Measurements from ENCODE around the gene TBXA2R. TPM values are rescaled to one million over a fixed set of nuclear protein-coding genes. Genes with fewer than 3 reads are reported as not detected.

Gene TBXA2R
- total RNA-seq, 2 experiments from 2014 or later: 0.41 to 0.42 TPM

DNA sequence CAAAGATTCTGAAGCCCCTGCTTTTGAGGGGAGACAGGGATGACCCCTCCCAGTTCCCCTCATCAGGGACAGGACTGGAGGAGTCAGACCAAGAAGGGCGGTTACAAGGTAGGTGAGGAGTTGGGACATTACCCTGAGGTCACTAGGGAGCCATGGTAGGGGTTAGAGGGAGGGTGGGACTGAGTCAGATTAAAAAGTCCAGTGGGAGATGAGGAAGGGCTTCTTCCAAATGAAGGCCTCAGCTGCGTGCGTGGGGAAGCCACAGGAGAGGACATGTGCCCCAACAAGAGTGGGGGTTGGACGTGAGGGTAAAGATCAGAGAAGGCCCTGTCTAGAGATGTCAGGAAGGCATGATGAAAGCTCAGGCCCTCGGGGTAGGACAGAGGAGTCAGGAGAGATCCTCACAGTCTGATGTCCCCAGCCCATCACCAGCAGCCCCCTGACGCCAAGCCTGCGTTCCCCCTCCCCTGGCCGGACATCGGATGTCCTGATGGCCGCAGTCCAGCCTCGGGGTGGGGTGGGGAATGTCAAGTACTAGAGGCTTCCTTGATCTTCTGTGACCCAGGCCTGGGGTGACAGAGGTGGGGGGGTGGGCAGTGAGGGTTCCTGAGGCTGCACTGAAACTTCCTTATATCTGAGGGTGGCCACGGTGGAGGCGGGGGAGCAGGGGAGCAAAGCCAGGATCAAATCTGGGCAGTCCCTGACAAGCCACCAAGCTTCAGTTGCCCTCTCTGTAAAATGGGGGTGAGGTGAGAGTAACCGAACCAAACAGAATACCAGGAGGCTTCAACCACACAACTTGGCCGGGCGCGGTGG, 42.8 kb downstream of the TBXA2R start:
- Mint-ChIP-seq H3K27me3 (ENCODE audit: low read depth) (no peaks in the 10 kb centered on the region), H3K4me1 (ENCODE audit: low read depth) (no peaks in the 10 kb centered on the region), H3K9me3 (no peaks in the 10 kb centered on the region), H3K27ac (no peak overlapping the region), H3K4me3 (no peak overlapping the region), H3K36me3 (ENCODE audit: low read depth) (no peaks in the 10 kb centered on the region)
- CTCF ChIA-PET: interaction anchor here (0.6 kb wide), 1 partner anchor 21 kb away, joined by 3 read pairs; no protein-coding TSS in a partner anchor
- intact Hi-C loops (cut with micrococcal nuclease): no loop called here
- DNase-seq: no peak

DNA sequence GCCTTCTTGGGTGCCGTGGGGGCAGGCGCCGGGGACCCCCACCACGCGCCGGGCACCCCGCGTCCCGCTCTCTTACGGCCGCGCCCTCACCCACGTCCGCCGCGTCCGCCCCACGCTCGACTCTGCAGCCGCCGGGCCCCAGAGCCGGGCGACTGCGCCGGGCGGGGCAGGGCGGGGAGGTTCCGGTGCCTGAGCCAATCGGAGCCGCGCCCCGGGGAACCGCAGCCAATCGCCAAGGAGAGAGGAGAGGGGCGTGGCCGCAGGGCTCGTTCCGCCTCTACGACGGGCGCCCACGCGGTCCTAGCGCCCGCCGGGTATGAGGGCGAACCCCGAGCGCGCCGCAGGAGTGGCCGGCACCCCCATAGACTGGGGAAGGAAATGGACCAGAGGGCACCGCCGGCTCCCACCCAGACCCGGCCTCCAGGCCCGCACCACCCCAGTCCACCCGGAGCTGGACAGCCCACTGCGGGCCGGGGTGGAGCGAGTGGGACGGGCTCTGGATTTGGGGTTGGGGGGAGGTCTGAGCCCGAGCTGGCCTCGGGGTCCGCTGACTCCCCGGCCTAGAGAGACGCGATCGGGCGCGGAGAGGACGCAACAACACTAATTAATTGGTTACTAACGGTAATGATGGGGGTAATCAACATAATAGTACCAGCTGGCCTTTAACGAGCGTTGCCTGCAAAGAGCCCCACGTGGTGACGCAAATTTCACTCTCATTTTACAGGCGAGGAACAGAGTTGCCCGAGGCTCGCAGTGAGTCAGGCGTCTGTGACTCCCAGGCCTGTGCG, 49.0 kb downstream of the TBXA2R start, which contains the start of gene MFSD12:
Gene MFSD12, minus strand, starts transcription at position 126 of the 788 bp plus-strand sequence. CDS start 183 bp downstream, outside the sequence.
- intact Hi-C loops (cut with micrococcal nuclease): loop anchor here (1.0 to 5.0 kb wide), 5 partner anchors 15 to 430 kb away; partner anchors contain the start of genes APBA3, EEF2, FZR1 and HMG20B
- CTCF ChIA-PET: interaction anchor here (0.6 to 5.1 kb wide), 6 partner anchors 10 to 1119 kb away, joined by 3 to 32 read pairs (median 4); no protein-coding TSS in a partner anchor
- peak within 1 kb of the TSS; percentile 81 for H3K27ac Mint-ChIP-seq
- peak within 1 kb of the TSS; percentile 96 for H3K4me3 Mint-ChIP-seq
- peaks cover 5% of the 10 kb centered on the region for H3K9me3 Mint-ChIP-seq
- peak; percentile 94 for DNase-seq
- H3K36me3 Mint-ChIP-seq (ENCODE audit: low read depth): peaks cover 6% of the 10 kb centered on the region
- no peaks in the 10 kb centered on the region for H3K27me3 Mint-ChIP-seq (ENCODE audit: low read depth)
- peaks cover 37% of the 10 kb centered on the region for H3K4me1 Mint-ChIP-seq (ENCODE audit: low read depth)

DNA sequence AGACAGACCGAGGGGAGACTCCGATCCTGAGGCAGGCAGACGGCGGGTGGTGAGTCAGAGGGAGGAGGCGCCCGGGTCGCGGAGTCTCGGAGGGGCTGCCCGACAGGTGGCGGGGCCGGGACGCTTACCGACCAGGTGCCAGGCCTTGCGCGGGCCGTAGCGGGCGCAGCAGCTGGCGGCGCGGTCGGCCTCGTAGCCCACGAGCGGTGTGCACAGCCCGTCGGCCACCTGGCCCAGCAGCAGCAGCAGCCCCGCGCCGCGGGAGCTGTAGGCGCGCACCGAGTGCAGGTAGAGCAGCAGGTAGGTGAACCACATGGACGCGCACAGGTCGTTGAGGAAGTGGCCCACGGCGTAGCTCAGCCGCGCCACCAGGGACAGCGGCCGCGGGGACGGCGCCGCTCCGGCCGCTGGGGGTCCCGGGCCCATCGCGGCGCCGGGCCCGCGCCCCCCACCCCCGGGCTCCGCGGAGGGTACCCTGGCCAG, 49.7 kb downstream of the TBXA2R start:
- CTCF ChIA-PET: interaction anchor here (0.6 to 5.1 kb wide), 8 partner anchors 9 to 1120 kb away, joined by 3 to 32 read pairs (median 4); no protein-coding TSS in a partner anchor
- H3K9me3 Mint-ChIP-seq: peaks cover 5% of the 10 kb centered on the region
- peak overlapping the region; percentile 81 for H3K27ac Mint-ChIP-seq
- intact Hi-C loops (cut with micrococcal nuclease): loop anchor here (1.0 to 5.0 kb wide), 5 partner anchors 15 to 450 kb away; partner anchors contain the start of genes APBA3, EEF2, FZR1 and HMG20B
- peak overlapping the region; percentile 96 for H3K4me3 Mint-ChIP-seq
- H3K36me3 Mint-ChIP-seq (ENCODE audit: low read depth): peaks cover 6% of the 10 kb centered on the region
- no peaks in the 10 kb centered on the region for H3K27me3 Mint-ChIP-seq (ENCODE audit: low read depth)
- H3K4me1 Mint-ChIP-seq (ENCODE audit: low read depth): peaks cover 39% of the 10 kb centered on the region
- peak; percentile 80 for DNase-seq

DNA sequence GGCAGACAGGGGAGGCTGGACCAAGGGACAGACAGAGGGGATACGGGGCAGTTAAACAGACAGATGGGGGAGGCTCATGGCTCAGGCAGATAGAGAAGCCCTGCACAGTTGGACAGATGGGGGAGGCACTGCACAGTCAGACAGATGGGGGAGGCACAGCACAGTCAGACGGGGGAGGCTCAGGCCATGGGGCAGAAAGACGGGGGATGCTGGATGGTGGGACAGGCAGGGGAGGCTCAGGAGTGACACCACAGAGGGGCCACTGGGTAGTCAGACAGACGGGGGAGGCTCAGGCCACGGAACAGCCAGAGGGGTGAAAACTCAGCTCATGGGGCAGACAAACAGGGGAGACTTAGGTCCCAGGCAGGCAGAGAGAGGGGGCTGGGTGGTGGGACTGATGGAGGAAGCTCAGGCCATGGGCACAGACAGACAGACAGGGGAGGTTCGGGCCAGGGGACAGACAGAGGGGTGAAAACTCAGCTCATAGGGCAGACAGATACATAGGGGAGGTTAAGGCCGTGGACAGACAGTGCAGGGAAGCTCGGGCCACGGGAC, 50.2 kb downstream of the TBXA2R start:
- CTCF ChIA-PET: interaction anchor here (0.6 to 5.1 kb wide), 9 partner anchors 9 to 583 kb away, joined by 3 to 32 read pairs (median 4); no protein-coding TSS in a partner anchor
- Mint-ChIP-seq H3K27me3 (ENCODE audit: low read depth) (no peaks in the 10 kb centered on the region), H3K4me1 (ENCODE audit: low read depth) (peaks cover 44% of the 10 kb centered on the region), H3K4me3 (peak overlapping the region; percentile 96), H3K36me3 (ENCODE audit: low read depth) (peaks cover 6% of the 10 kb centered on the region), H3K9me3 (peaks cover 5% of the 10 kb centered on the region), H3K27ac (peak overlapping the region; percentile 81)
- intact Hi-C loops (cut with micrococcal nuclease): loop anchor here (1.0 to 5.0 kb wide), 4 partner anchors 50 to 451 kb away; partner anchors contain the start of genes APBA3, EEF2, FZR1 and PIAS4
- no peak for DNase-seq

DNA sequence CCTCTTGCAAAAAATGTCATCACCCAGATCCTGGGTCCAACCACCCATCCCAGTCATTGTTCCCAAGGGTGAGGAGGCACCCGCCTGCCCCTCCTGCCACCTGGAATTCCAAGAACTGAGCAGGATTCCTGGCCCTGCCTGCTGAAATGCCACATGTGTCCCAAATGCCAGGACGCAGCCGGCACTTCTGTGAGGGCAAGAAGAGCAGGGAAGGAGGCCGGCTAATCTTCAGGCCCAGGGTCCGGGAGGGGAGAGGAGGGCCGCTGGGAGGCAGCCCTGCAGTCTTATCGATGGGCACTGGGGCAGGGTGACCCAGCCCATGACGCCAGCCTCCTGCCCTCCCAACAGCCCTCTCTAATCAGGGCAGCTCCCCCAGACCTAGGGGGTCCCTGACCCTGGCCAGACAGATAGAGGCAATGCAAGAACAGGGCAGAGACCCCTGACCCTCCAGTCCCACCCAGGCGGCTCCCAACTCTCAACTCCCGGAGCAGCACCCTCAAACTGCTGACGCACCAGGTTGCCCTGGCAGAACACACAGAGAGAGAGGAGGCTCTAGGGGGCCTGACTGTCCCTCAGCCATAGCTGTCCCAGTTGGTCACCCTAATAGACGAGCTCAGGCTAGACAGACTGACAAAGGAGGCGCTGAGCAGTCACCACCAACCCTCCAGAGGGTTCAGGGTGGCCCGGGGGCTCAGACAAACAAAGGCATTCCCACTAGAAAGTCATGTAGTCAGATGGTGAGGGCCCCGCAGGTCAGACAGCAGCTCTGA, 50.8 kb downstream of the TBXA2R start:
- DNase-seq: no peak

DNA sequence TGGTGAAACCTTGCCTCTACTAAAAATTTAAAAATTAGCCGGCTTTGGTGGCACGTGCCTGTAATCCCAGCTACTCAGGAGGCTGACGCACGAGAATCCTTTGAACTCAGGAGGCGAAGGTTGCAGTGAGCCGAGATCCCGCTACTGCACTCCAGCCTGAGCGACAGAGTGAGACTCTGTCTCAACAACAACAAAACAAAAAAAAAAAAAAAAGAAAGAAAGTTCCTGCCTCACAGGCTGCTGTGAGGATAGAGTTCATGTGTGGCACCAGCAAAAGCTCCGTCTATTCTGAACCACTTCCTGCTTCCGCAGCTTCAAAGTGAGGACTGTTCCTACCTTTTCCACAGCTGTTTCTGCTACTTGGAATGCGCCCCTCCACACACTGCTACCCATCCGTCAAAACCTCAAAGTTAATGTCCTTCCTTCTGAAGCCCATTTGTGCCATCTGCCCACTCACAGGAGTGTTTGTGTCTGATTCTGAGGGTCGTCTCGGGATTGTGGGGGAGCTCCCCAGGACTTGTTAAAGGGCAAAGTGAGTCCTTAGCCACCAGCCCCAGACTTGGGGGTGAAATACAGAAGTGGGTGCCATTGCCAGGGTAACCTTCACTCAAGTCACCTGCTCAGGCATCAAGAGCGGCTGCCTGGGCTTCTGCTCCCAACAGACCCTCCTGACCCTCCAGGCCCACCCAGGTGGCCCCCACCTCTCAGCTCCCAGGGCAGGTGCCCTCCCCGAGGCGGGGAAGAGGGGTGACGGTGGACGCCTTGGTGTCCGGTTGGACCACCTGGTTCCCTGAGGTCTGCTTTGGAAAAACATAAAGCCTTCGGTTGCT, 52.2 kb downstream of the TBXA2R start:
- CTCF ChIA-PET: interaction anchor here (0.5 to 5.1 kb wide), 7 partner anchors 9 to 249 kb away, joined by 3 to 32 read pairs (median 4); partner anchors contain the start of gene TJP3
- Mint-ChIP-seq H3K27me3 (ENCODE audit: low read depth) (no peaks in the 10 kb centered on the region), H3K4me3 (peak overlapping the region; percentile 73), H3K36me3 (ENCODE audit: low read depth) (peaks cover 8% of the 10 kb centered on the region), H3K9me3 (peaks cover 5% of the 10 kb centered on the region), H3K4me1 (ENCODE audit: low read depth) (peaks cover 44% of the 10 kb centered on the region), H3K27ac (peak overlapping the region; percentile 90)
- DNase-seq: peak; percentile 56
- intact Hi-C loops (cut with micrococcal nuclease): loop anchor here (2.0 to 5.0 kb wide), 2 partner anchors 72 to 433 kb away; partner anchors contain the start of genes CACTIN and EEF2

More for the DNA sequence above, 50.8 kb downstream of the TBXA2R start:
- H3K4me3 Mint-ChIP-seq: peak overlapping the region; percentile 96
- peak overlapping the region; percentile 81 for H3K27ac Mint-ChIP-seq
- CTCF ChIA-PET: interaction anchor here (0.6 to 5.1 kb wide), 7 partner anchors 8 to 584 kb away, joined by 3 to 32 read pairs (median 4); no protein-coding TSS in a partner anchor
- peaks cover 7% of the 10 kb centered on the region for H3K36me3 Mint-ChIP-seq (ENCODE audit: low read depth)
- H3K27me3 Mint-ChIP-seq (ENCODE audit: low read depth): no peaks in the 10 kb centered on the region
- peaks cover 5% of the 10 kb centered on the region for H3K9me3 Mint-ChIP-seq
- intact Hi-C loops (cut with micrococcal nuclease): loop anchor here (1.0 to 5.0 kb wide), 5 partner anchors 49 to 451 kb away; partner anchors contain the start of genes APBA3, CACTIN, EEF2 and FZR1
- peaks cover 44% of the 10 kb centered on the region for H3K4me1 Mint-ChIP-seq (ENCODE audit: low read depth)

DNA sequence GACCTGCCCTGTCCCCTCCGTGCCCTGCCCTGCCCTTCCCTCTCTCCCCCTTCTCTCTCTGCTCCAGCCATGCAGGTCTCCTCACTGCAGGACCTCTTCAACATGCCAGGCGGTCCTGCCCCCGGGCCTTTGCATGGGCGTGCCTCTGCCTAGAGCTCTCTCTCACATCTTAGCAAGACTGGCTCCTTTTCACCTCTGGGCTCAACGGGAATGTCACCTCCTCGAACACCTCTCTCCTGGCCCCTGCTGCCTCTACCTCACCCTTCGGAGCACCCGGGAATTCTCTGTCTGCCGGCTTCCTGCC, 54.9 kb downstream of the TBXA2R start:
- H3K9me3 Mint-ChIP-seq: peaks cover 5% of the 10 kb centered on the region
- H3K4me1 Mint-ChIP-seq (ENCODE audit: low read depth): peaks cover 40% of the 10 kb centered on the region
- H3K4me3 Mint-ChIP-seq: no peak overlapping the region
- intact Hi-C loops (cut with micrococcal nuclease): no loop called here
- no peaks in the 10 kb centered on the region for H3K27me3 Mint-ChIP-seq (ENCODE audit: low read depth)
- peaks cover 9% of the 10 kb centered on the region for H3K36me3 Mint-ChIP-seq (ENCODE audit: low read depth)
- CTCF ChIA-PET: interaction anchor here (0.7 to 0.9 kb wide), 2 partner anchors 68 kb away, joined by 3 read pairs; no protein-coding TSS in a partner anchor
- no peak for DNase-seq
- peak overlapping the region; percentile 21 for H3K27ac Mint-ChIP-seq

DNA sequence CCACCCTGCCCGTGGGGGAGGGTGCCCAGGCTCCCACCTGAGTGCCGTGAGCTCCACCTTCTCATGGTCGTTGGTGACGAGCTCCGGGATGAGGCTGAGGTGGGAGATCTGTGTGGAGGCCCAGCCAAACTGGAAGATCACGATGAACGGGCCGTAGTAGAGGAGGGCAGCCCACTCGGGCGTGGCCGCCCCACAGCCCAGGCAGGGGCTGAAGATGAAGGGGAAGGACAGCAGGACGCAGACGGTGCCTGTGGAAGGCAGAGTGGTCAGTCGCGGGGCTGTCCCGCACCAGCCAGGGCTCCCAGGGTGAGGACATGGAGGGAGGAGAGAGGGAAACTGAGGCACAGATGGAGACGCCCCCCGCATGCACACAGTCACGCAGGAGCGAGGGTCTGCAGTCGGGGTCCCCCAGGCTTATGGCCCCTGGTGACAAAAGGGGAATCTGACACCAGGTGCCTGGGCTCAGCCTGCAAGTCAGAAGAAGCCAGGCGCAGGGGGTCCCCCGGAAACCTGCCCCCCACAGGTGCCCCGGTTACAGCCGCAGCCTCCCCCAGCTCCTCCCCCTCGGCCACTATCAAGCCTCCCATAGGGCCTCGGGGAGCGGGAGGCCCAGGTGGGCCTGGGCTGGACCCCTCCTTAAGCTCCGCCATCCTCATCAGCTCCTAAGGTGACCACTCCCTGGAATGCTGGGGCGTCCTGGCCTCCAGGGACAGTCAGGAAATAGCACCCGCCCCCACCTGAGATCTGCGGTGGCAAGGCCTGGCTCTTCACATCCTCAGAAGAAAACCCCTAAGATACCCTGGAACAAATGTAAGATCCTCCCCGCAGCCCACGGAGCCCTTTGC, 55.5 kb downstream of the TBXA2R start:
- H3K36me3 Mint-ChIP-seq (ENCODE audit: low read depth): peaks cover 9% of the 10 kb centered on the region
- peaks cover 5% of the 10 kb centered on the region for H3K9me3 Mint-ChIP-seq
- DNase-seq: no peak
- no peaks in the 10 kb centered on the region for H3K27me3 Mint-ChIP-seq (ENCODE audit: low read depth)
- H3K27ac Mint-ChIP-seq: no peak overlapping the region
- no peak overlapping the region for H3K4me3 Mint-ChIP-seq
- CTCF ChIA-PET: interaction anchor here (0.9 kb wide), 1 partner anchor 67 kb away, joined by 3 read pairs; no protein-coding TSS in a partner anchor
- H3K4me1 Mint-ChIP-seq (ENCODE audit: low read depth): peaks cover 34% of the 10 kb centered on the region
- intact Hi-C loops (cut with micrococcal nuclease): no loop called here

DNA sequence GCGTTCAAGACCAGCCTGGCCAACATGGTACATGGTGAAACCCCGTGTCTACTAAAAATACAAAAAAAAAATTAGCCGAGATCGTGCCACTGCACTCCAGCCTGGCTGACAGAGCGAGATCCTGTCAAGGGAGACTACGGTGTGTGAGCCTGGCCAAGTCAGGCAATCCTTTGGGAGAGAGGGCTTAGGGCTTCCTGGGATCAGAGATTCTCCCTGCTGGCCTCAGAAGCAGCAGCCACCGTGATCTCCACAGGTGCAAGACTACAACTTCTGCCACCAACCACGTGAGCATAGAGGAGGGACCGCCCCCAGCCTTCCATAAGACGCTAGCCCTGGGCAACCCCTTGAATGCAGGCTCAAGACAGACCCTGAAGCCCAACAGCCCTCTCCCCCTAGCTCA, 56.9 kb downstream of the TBXA2R start:
- peaks cover 8% of the 10 kb centered on the region for H3K36me3 Mint-ChIP-seq (ENCODE audit: low read depth)

DNA sequence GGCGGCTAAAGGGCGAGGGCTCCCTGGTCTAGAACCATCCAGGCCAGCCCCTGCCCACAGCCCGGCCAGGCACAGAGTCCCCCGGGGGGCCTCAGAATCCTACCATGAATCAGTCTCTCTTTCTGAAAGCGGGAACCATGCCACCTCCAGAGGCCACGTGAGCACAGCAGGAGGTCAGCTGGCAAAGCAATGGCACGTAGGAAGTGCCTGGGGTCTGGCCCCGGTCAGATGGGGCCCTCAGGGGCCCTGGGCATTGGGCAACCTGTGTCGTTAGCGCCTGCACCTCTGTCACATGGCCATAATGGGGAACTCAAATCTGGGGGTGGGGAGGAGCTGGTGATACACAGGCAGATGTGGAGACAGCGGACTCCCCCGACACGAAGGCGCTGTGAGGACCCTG, 58.1 kb downstream of the TBXA2R start:
- Mint-ChIP-seq H3K4me3 (no peak overlapping the region), H3K36me3 (ENCODE audit: low read depth) (peaks cover 8% of the 10 kb centered on the region), H3K27ac (no peak overlapping the region), H3K9me3 (no peaks in the 10 kb centered on the region), H3K4me1 (ENCODE audit: low read depth) (peaks cover 23% of the 10 kb centered on the region), H3K27me3 (ENCODE audit: low read depth) (no peaks in the 10 kb centered on the region)
- CTCF ChIA-PET: interaction anchor here (0.6 to 1.5 kb wide), 4 partner anchors 12 to 326 kb away, joined by 3 to 5 read pairs (median 4); no protein-coding TSS in a partner anchor
- no peak for DNase-seq
- intact Hi-C loops (cut with micrococcal nuclease): no loop called here

More for the DNA sequence above, 56.9 kb downstream of the TBXA2R start:
- no peaks in the 10 kb centered on the region for H3K9me3 Mint-ChIP-seq
- CTCF ChIA-PET: no interaction called here
- no peak overlapping the region for H3K4me3 Mint-ChIP-seq
- no peak overlapping the region for H3K27ac Mint-ChIP-seq
- H3K27me3 Mint-ChIP-seq (ENCODE audit: low read depth): no peaks in the 10 kb centered on the region
- peaks cover 32% of the 10 kb centered on the region for H3K4me1 Mint-ChIP-seq (ENCODE audit: low read depth)
- intact Hi-C loops (cut with micrococcal nuclease): no loop called here
- no peak for DNase-seq
